GM21619 (cell line): ENCODE data around the gene CD2.

Source experiments
- ATAC-seq: cut with Tn5 transposase; IDR thresholded peaks from one replicate; pipeline ENCODE4 v1.9.1; 2021; ENCODE audit not compliant: unreplicated experiment

Gene CD2

DNA sequence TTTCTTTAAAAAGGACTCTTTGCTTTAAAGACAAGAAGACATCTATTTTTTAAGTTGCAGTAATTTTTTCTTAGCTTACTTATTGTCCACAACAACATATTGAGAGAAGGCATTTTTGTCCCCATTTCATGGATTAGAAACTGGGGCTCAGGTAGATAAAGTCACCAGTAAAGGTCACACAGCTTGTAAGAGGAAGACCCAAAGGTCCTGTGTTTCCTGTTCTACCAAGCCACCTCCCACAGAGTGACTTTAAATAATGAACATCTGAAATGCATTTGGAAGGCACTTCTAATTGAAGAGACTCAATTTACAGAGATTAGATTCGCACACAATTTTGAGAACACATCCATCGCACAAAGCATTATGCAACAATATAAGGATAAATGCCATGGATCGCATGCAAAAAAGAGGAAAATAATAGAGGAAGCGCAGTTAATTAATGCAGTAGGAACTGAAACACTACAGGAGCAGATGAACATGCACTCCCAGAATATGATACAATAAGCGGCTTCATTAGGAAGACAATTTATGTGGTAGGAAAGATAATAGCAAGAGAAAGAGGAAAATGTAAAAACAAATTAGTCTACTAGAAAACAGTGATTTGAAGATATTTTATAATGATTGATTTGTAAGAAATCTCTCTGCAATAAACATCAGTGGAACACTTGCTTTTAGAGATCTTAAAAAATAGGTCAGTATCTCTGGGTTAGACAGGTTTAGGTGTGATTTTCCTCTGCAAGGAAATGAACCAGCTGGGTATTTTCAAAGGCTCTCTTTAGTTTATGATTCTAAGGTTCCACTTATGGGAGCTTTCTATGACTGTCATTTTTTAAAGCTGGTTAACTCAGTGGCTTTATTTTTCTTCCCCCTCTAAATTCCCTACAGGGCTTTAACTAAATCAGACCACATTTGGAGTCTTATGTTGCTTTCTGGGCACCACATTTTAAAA lies 27.1 kb upstream of the CD2 start:
- ATAC-seq = no peak

DNA sequence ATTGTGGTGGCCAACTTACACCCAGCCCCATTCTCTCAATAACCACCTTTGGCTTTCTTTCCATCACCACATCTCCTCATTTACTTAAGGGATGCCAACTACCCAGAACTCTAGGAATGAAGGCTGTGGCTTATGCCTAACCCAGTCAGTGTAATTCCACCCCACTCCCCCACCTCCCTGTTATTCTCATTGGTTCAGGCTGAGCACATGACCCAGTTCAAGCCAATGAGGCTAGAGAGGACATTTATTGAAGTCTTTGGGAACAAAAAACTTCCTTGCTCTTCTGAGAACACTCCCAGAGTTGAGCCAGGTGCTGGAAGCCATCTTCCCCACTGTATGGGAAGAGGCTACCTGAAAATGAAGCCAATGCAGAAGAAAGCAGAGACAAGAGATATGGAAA lies 22.8 kb upstream of the CD2 start:
- ATAC-seq = no peak

DNA sequence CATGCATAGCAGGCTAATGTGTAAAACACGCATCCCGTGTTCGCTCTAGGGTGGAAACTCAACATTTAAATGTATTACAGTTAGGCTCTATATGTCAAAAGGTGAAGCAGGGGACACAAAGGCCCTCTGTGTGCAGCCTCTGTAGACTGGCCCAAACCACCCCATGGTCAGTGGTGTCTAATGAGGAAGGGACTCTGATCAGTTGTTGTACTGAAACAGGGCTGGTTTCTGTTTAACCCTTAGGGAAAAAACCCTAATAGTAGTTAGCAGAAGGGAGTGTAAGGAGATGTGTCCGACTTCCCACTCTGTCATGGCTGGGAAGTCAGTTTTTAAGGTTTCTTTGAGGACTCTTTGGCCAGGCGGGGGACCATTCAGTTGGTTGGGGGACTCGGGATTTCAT lies 21.5 kb upstream of the CD2 start:
- ATAC-seq = no peak

DNA sequence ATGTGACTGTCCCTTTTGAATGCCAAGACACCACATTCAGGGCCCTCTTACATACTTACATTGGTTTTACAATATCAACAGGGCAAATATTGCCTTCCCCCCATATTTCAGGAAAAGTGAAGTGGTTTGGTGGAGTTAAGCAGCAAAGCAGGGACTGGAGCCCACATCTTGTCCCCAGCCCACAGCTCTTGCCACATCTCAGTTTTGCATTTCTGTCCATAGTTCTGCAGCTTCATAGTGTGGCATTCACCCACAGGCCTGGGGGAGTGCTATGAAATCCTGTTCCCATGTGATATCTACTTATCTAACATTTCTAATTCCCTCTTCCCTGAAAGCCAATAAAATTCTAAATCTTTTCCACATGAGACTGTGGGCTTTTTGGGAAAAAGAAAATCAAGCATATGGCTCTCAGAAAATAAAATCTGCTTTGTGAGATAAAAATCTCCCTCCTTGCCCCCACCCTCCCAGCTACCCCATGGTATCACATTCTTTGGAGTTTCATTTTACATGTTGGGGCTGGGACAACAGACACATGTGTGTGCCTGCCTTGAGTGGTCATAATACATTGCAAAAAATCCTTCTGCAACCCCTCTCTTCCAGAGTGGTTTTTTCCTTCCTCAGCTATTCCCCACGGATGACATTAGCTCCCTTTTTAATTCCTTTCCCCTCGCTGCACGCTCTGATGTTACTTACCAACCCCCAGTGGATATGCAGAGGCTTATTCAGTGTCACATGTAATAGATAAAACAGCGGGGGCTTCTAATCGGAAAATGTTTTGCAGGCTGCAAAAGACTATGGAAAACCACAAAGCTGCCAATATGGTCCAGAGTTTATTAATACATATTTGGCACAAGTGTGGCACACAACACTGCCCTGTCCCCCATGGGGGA lies 20.5 kb upstream of the CD2 start:
- ATAC-seq = no peak

DNA sequence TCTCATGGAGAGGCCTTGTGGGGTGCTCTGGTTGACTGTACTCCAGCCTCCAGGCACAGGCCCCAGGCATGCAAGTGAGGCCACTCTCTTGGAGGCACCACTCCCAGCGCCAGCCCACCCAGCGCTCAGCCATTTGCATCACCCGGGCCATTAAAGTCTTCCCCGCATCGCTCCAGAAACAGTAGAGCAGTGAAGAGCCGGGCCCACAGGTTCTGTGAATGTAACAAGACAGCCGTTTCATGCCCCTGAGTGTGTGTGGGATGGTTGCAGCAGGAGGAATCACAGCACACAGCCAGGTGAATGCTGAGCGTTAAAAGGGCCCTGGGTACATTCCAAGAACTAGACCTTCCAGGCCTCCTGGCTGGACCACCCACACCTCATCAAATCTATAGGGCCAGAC lies 19.0 kb upstream of the CD2 start:
- ATAC-seq = no peak

DNA sequence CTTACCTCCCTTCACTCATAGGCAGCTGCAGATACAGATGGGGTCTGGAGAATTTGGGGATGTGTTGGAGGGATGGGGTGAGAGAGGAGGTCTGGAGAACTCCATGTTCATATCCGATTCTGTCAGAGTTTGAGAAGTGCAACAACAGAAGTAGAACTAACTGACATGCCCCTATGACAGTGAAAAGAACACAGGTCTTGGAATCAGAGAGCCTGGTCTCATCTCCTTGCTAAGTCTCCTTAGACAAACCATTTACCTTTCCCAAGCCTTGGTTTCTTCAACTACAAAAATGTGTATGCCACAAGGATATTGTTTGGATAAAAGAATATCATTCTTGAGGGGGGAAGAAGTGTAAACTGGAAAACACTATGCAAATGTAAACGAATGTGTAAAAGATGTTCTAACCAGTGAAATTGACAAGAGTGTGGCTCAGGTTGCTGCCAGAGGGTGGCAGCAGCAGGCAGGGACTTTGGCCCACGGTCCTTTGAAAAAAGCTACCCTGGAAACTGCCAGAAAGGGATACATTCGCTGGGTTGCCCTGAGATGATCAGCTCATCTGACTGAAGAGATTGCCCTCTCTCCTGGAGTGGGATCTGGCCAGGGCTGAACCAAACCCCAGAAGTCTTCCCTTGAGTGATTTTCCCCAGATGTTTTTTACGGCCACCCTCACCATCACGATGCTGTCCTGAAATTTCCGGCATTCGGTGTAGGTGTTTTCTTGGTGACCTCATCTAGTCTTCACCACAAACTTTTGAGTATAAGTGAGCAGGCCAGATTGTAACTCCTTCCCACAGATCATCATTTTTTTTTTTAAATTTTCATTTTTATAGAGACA lies 17.0 kb upstream of the CD2 start:
- ATAC-seq = no peak

DNA sequence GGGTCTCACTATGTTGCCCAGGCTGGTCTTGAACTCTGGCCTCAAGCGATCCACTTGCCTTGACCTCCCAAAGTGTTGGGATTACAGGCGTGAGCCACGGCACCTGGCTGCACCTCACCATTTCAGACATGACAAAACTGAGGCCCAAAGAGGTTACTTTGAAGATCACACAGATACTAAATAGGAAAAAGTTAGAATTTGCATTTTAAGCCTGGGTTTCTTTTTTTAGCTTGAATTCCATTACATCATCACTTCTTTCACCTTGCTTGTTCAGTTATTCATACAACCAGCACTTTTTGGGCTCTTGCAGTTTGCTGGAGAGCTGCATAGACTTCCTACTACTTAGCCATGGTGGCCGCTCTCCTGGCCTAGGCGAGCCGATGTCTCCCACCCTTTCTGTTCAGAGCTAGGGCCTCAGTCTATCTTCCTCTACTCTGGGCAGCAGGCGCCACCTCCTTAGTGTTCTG lies 16.3 kb upstream of the CD2 start:
- no peak for ATAC-seq

DNA sequence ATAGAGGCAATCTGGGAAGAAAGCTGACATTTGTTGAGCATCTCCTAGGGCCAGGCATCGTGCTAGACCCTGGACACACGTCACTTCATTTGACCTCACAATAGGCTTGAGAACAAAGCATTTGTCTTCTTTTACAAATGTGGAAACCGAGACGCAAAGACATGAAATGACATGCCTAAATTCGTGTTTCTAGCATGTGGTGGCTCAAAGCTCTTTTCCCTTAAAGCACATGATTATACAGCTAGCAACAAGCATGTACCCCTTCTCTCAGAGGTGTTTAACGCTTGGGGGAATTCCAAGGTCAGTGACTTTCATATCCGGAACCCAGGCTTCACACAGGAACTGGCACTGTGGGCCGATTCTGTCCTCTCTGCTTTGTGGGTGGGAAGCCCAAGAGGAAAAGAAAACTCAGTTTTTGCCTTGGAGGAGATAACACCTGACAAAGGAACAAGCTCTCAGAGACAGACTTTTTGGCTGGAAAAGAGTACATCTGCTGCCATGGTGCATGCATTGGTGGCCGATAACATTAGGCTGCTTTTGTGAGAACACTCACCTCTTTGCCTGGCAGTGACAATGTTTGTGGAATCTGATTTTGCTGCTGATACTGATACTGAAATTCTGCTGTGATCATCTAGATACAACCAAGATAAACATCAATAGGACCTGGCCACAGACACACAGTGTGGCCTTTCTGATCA lies 15.4 kb upstream of the CD2 start:
- ATAC-seq = peak; percentile 65

DNA sequence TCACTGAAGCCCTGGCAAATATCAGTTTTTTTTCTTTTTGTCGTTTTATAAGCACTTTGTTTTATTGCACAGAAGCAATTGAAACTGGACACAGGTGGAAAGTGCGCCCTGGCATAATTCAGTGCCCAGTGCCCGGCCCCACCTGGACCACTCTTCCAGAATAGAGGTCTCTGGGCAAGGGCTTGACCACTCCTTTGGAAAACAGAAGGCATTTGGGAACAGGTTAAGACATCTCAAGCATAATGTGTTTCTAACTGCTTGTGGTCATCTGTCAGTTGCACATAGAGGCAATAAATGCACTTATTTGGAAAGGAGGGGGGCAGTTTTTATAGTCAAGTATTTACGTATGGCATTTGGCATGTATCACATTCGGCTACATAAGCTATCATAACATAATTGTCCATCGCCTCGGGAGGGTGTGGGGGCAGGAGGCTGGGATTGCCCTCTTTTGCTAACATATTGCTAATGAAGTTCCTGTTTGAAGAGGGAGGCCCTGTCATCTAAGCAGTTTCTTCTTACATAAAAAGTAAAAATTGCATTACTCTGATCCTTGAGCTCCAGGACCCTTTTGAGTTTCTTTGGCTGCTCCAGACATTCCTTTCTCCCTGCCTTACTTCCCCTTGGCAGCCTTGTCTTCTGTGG lies 14.7 kb upstream of the CD2 start:
- ATAC-seq = no peak

DNA sequence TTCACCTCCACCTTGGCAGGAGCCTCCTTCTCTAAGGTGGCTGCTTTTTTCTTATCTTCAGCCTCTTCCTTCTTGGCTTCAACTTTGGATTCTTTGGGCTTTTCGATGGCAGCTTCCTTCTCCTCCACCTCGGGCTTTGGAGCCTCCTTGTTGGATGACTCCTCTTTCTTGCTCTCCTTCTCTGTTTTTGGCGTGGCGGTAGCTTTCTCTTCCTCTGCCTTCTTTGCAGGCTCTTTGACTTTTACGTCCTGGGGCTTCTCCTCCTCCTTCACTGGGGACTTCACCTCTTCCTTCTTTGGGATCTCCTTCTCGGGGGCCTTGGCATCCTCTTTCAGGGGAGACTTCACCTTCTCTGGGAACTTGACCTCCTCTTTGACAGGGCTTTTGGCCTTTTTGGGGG lies 13.9 kb upstream of the CD2 start:
- no peak for ATAC-seq

DNA sequence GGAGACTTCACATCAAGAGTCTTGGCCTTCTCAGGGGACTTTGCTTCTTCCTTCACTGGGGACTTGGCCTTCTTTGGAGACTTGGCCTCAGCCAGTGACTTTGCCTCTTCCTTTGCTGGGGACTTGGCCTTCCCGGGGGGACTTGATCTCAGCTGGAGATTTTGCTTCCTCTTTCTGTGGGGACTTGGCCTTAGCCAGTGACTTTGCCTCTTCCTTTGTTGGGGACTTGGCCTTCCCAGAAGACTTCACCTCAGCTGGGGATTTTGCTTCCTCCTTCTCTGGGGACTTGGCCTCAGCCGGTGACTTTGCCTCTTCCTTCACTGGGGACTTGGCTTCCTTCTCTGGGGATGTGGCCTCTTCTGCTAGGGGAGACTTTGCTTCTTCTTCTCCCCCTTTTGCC lies 13.5 kb upstream of the CD2 start:
- ATAC-seq = no peak

DNA sequence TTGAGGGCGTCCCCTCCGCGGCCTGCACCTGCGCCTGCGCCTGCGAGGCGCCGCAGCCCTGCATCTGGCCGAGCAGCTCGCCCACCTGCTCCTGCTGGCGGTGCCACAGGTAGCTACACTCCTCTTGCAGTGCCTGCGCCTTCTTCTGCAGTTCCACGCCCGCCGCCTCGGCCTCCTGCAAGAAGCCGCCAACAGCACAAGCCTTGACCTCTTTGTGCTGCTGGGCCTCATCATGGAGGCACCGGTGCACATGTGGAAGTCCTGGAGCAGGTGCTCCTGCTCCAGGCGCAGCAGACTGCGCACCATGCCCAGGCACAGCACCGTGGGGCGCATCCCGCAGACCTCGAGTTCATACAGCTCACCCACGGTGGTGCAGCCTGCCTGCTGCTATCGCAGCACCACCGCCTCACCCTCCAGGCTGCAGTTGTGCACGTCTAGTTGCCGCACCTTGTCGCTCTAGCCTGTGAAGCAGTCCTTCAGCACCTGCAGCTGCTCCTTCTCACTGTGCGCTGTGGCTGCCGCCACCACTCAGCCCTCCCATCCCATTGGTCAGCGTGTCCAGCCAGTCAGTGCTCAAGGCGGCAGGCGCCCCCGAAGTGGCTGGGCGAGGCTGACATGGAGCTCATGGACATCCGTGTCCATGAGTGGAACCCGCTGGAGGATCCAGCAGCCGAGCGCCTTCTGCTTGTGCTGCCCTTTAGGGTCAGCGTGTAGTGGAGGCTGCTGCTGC lies 12.2 kb upstream of the CD2 start:
- no peak for ATAC-seq

DNA sequence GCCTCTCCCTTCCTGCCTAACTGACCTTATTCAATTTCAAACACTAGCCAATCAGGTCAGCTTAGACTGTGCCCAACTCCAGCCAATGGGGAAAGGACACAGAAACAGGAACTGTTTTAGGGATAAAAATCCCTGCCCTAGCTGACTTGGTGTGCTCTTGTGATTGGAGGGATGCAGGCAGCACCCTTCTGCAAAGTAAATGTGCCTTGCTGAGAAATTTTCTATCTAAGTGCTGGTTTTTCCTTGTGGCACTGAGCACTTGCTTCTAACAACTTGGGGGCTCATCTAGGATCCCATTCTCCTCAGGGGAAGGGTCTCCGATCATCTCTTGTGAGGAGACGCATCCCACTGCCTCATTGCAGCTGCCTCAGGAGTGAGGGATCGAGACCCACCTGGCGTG lies 10.7 kb upstream of the CD2 start:
- no peak for ATAC-seq

DNA sequence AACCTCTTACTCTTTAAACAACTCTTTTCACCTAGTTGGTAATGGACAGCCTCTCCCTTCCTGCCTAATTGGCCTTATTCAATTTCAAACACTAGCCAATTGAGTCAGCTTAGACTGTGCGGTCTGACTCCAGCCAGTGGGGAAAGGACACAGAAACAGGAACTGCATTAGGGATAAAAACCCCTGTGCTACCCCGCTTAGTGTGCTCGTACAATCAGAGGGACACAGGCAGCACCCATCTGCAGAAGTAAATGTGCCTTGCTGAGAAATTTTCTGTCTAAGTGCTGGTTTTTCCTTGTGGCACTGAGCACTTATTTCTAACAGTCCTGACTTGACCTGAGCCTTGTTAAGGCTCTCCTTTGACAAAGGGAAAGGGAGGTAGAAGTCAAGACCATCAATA lies 6.0 kb upstream of the CD2 start:
- no peak for ATAC-seq

DNA sequence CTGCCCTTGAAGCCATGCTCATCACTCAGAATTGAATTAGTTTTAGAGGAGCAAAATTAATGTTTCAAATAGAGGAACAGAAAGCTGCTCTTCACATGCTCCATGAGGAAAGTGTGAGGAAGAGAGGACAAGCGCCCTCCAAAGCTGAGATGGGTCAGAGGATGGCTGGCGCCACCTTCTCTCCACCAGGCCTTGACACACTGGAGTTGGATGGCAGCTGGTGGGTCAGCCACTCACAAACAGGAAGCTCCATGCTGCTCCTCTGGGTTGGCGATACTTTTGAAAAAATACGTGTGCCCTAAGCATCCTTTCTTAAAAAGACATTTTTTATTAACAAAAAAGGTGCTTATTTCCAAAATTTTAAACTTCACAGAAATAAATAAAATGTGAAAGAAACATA lies 3.1 kb upstream of the CD2 start:
- ATAC-seq = no peak

DNA sequence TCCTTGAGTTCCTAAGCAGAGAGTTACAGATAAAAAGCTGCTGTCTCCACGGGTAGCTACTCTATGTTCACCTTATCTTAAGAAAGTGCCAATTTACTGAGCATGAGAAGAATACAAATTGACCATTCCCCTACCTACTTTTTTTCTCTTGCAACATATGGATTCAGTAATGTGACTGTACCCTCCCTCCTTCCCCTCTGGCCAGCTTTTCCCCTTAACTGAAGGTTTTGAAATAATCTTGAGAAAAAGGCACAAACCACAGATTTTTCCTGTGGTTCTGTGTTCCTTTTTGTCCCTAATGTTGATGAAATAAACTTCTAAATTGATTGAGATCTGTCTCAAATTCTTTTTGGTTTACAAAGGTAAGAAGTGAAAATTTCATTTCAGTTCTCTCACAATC lies 2.6 kb upstream of the CD2 start:
- ATAC-seq = no peak

DNA sequence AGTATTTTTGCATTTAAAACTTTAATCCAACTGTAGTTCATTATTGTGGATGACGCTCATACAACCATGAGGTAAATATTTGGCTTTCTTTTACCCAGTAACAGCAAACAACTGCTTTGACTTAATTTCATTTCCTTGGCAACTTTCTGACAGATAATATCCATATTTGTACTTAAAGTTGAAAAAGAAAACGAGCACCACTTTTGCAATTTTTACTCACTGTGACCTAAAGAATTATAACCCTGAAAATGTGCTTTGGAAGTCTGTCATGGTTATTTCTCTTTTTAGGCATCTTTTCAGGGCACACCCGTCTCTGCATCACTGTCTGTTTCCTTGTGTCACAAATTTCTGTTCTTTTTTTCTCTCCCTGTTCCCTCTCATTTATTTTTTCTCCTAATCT lies 918 bp upstream of the CD2 start:
- no peak for ATAC-seq

DNA sequence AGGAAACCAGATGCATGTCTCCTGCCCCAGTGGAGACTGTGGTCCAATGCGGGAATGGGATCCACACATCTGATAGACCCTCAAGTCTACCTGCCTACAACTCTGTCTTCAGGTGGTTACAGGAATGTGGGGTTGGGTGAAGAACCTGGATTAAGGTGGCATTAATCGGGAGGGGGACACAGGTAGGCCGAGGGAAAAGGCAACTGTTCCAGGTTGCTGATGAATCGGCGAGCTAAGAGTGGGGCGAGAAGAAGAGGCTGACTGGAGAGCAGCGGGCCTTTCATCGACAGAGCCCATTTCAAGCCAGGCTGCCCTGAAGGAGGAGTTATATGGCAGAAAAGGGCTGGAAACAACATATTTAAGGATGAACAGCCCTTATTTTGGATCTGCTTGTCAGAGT lies 836 bp downstream of the CD2 start:
- ATAC-seq = no peak

DNA sequence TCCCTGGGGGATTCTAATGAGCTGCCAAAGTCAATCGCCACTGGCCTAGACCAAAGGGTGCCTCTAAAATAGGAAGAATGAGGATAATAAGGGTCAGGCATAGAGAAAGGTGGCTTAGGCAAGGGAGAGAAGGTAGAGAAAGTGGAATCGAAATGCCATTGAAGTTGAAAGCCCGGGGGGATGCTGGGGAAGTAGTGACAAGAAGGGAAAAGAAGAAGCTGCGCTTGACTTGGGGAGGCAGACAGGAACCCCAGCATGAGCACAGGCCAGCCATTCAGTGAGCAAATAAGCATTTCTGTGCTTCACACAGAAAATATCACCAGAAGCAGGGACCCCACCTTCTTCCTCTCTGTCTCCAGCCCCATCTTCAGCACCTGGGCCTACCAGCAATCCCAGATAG lies 1.5 kb downstream of the CD2 start:
- ATAC-seq = no peak
